ENCODE data around the gene CACTIN.
"Not testable (repeated sequence)": the region's sequence is repeated elsewhere in the genome, so short reads cannot be mapped to it uniquely, and the experiment has no call there.

The CACTIN gene

DNA sequence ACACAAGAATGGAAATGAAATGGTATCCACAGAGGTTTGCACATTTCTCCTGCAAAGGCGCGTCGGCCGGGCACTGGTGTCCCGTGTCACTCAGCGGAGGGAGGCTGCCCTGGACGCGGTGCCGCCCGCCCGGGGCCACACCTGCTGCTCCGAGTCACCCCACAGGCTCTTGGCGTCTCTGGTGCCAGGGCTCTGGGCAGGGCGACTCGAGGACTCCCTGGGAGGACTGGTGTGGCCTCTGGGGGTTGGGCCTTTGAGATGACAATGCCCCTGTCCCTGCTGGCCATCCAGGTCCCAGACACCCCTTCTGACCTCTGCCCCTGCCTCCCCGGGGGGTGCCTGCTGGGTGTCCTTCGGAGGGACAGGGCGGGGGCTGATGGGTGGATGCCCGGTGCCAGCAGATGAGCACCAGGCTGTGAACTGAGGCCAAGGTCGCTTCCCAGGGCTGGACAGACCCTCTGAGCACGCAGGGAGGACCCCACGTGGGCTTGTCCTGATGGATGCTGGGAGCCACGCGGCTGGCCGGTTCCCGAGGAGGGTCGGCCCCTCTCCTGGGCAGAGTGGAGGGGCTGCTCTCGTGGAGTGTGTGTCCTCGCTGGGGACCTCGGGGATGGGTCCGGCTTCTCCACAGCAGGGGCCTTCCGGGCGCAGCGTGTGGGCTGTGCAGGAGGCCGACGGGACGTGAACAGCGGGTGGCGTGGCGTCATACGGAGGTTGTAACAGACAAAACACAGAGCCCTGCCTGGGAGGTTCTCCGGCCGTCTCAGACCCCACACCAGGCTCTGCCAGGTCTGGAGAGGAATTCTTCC, 4.7 kb upstream of the CACTIN start:
- no peak overlapping the region for H3K27ac ChIP-seq
- no peaks in the 10 kb centered on the region for H3K27me3 ChIP-seq (ENCODE audit: insufficient read depth, low read depth, severe bottlenecking)
- TF ChIP-seq CTCF (IDR thresholded peaks at IDR 0.05; ENCODE audit: low read depth, low read length): no peak
- no peaks in the 10 kb centered on the region for H3K9me3 ChIP-seq (ENCODE audit: severe bottlenecking)
- H3K36me3 ChIP-seq: peaks cover 43% of the 10 kb centered on the region
- no peak for DNase-seq
- H3K4me3 ChIP-seq (ENCODE audit: low read depth, low read length): no peak overlapping the region

DNA sequence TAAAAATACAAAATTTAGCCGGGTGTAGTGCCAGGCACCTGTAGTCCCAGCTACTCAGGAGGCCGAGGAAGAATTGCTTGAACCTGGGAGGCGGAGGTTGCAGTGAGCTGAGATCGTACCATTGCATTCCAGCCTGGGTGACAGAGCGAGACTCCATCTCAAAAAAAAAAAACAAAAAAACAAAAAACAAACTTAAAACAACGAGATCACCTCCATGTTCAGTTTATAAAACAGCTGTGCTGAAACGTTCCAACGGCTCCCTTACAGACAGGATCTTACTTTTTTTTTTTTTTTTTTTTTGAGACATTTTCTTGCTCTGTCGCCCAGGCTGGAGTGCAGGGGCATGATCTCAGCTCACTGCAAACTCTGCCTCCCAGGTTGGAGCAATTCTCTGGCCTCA, 2.2 kb upstream of the CACTIN start:
- not testable (repeated sequence) for H3K4me3 ChIP-seq (ENCODE audit: low read depth, low read length); H3K27me3 ChIP-seq (ENCODE audit: insufficient read depth, low read depth, severe bottlenecking); H3K27ac ChIP-seq; DNase-seq; H3K9me3 ChIP-seq (ENCODE audit: severe bottlenecking)
- H3K36me3 ChIP-seq: peaks cover 31% of the 10 kb centered on the region

DNA sequence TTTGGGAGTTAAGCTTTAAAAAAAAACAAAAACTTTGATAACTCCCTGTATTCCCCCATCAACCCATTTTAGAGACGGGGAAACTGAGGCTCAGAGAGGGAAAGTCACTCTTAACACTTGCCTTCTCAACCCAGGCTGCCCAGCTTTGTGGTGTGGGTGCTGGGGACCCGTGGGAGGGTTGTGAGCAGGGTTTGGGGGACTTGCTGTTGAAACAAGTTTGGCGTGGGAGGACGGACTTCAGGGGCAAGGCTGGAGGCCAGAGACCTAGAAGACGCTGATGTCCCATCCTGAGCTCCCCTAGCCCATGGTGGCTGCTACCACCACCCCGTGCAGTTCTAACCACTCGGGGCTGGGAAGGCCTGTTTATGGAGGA, 747 bp upstream of the CACTIN start:
- Histone ChIP-seq H3K27me3 (ENCODE audit: insufficient read depth, low read depth, severe bottlenecking) (no peaks in the 10 kb centered on the region), H3K4me3 (ENCODE audit: low read depth, low read length) (no peak overlapping the region; the same call in 1 of the 2 replicates), H3K9me3 (ENCODE audit: severe bottlenecking) (no peaks in the 10 kb centered on the region), H3K27ac (no peak overlapping the region; the same call in 1 of the 2 replicates), H3K36me3 (peaks cover 29% of the 10 kb centered on the region)
- no peak for DNase-seq
- no peak for TF ChIP-seq CTCF (IDR thresholded peaks at IDR 0.05; ENCODE audit: low read depth, low read length)

- Histone ChIP-seq H3K27me3 (ENCODE audit: insufficient read depth, low read depth, severe bottlenecking) (no peaks in the 10 kb centered on the region), H3K27ac (peak overlapping the region; percentile 100), H3K9me3 (ENCODE audit: severe bottlenecking) (no peaks in the 10 kb centered on the region), H3K36me3 (peaks cover 24% of the 10 kb centered on the region), H3K4me3 (ENCODE audit: low read depth, low read length) (peak overlapping the region; percentile 82)
- no peak for TF ChIP-seq CTCF (IDR thresholded peaks at IDR 0.05; ENCODE audit: low read depth, low read length)
- no peak for DNase-seq
These were observed 556 bp downstream of the CACTIN start for GRCh38 chr19:3625996-3626472.

DNA sequence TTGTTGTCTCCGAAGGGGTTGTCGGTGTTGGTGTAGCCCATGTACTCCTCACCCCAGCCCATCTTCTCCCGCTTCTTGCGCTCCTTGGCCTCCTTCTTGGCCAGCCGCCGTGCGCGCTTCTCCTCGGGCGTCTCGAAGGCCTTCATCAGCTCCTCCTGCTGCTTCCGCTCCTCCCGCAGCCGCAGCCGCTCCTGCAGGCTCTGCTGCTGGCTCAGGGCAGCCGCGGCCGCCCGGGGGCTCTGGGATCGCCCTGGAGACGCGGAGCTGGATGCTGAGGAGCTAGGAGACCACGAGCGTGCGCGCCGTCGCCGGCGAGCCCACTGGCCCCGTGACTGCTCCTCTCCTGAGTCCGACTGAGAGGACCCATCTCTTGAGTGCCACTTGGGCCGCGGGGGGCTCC, 2.9 kb downstream of the CACTIN start:
- no peak for TF ChIP-seq CTCF (IDR thresholded peaks at IDR 0.05; ENCODE audit: low read depth, low read length)
- peaks cover 24% of the 10 kb centered on the region for H3K36me3 ChIP-seq
- no peak for DNase-seq
- H3K4me3 ChIP-seq (ENCODE audit: low read depth, low read length): no peak overlapping the region
- H3K27ac ChIP-seq: no peak overlapping the region
- H3K9me3 ChIP-seq (ENCODE audit: severe bottlenecking): no peaks in the 10 kb centered on the region
- no peaks in the 10 kb centered on the region for H3K27me3 ChIP-seq (ENCODE audit: insufficient read depth, low read depth, severe bottlenecking)

DNA sequence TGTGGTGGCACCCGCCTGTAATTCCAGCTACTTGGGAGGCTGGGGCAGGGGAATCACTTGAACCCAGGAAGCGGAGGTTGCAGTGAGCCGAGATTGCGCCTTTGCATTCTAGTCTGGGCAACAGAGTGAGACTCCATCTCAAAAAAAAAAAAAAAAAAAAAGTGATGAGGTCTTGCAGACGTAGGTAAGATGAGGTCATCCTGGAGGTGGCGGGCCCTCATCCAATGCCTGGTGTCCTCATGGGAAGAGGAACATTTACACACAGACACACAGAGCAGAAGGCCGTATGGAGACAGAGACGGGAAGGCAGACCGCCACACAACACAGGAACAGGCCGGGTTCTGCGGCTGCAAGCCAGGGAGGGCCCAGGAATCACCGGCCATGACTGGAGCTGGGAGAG, 4.4 kb downstream of the CACTIN start:
- H3K27ac ChIP-seq: no peak overlapping the region
- no peaks in the 10 kb centered on the region for H3K27me3 ChIP-seq (ENCODE audit: insufficient read depth, low read depth, severe bottlenecking)
- no peak for TF ChIP-seq CTCF (IDR thresholded peaks at IDR 0.05; ENCODE audit: low read depth, low read length)
- DNase-seq: no peak
- H3K4me3 ChIP-seq (ENCODE audit: low read depth, low read length): no peak overlapping the region
- peaks cover 27% of the 10 kb centered on the region for H3K36me3 ChIP-seq
- no peaks in the 10 kb centered on the region for H3K9me3 ChIP-seq (ENCODE audit: severe bottlenecking)
